C4-2B (cell line): ENCODE measurements around the gene TGFBR3.

ENCODE experiments used
- ZFX ChIP-seq: fragments of 450-650 bp; IDR thresholded peaks from 2 replicates; pipeline ENCODE4 v1.6.1; 2017
- TF ChIP-seq, protein P1 (sequence below): fragments of 450-650 bp; conservative IDR thresholded peaks from 2 replicates; pipeline ENCODE4 v1.5.1; 2017; ENCODE audit warnings: mild to moderate bottlenecking

DNA sequence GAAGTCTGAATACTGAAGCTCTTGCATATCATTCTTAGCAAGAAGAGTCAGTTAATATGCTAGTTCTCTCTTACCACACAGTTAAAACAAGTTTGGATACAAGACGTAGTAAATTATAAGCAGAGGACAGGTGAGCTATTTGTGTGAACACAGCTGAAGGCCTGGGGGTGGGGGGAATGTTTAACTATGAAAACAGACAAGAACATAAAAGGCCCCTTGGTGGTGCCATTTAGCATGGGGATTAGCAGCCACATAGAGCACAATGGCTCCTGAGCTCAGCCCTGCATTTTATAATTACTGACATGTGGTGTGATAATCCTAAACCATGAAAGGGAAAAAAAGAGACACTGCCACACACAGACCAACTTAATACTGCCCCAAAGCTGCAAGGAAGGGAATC lies 94.8 kb downstream of the TGFBR3 start:
- TF ChIP-seq, protein P1, sequence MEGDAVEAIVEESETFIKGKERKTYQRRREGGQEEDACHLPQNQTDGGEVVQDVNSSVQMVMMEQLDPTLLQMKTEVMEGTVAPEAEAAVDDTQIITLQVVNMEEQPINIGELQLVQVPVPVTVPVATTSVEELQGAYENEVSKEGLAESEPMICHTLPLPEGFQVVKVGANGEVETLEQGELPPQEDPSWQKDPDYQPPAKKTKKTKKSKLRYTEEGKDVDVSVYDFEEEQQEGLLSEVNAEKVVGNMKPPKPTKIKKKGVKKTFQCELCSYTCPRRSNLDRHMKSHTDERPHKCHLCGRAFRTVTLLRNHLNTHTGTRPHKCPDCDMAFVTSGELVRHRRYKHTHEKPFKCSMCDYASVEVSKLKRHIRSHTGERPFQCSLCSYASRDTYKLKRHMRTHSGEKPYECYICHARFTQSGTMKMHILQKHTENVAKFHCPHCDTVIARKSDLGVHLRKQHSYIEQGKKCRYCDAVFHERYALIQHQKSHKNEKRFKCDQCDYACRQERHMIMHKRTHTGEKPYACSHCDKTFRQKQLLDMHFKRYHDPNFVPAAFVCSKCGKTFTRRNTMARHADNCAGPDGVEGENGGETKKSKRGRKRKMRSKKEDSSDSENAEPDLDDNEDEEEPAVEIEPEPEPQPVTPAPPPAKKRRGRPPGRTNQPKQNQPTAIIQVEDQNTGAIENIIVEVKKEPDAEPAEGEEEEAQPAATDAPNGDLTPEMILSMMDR = no peak
- TF ChIP-seq ZFX = no peak
